GM21786 (cell line): ENCODE data around the gene CCDC177.
A peak's percentile ranks its signal among the peaks of the same experiment; 100 is the strongest.

ENCODE experiments used
- ATAC-seq: cut with Tn5 transposase; IDR thresholded peaks from one replicate; pipeline ENCODE4 v1.9.1; 2021; ENCODE audit not compliant: unreplicated experiment

CCDC177 gene

GRCh38 chr14:69574263-69574953 lies at the start of gene CCDC177:
TSS of gene CCDC177 (minus strand) at chr14:69574871. CDS start at chr14:69573622, 1,249 bp downstream.
- no peak for ATAC-seq

GRCh38 chr14:69624136-69624535 lies 49.5 kb upstream of the CCDC177 start:
- no peak for ATAC-seq

GRCh38 chr14:69620981-69621380 lies 46.3 kb upstream of the CCDC177 start:
- no peak for ATAC-seq

- no peak for ATAC-seq
These were observed 45.5 kb upstream of the CCDC177 start for GRCh38 chr14:69620211-69620611.

GRCh38 chr14:69619012-69619411 lies 44.3 kb upstream of the CCDC177 start:
- no peak for ATAC-seq

GRCh38 chr14:69617796-69618195 lies 43.1 kb upstream of the CCDC177 start:
- no peak for ATAC-seq

- no peak for ATAC-seq
These were observed 41.7 kb upstream of the CCDC177 start for GRCh38 chr14:69616408-69616773.

GRCh38 chr14:69615496-69616407 lies 41.1 kb upstream of the CCDC177 start:
- ATAC-seq, result peak; percentile 58

GRCh38 chr14:69615121-69615495 lies 40.4 kb upstream of the CCDC177 start:
- ATAC-seq, result peak; percentile 0

- no peak for ATAC-seq
These were observed 39.9 kb upstream of the CCDC177 start for GRCh38 chr14:69614592-69614991.

- no peak for ATAC-seq
These were observed 38.8 kb upstream of the CCDC177 start for GRCh38 chr14:69613312-69614073.

- ATAC-seq, result no peak
These were observed 38.1 kb upstream of the CCDC177 start for GRCh38 chr14:69612783-69613130.

GRCh38 chr14:69612014-69612782 lies 37.5 kb upstream of the CCDC177 start:
- ATAC-seq, result no peak

GRCh38 chr14:69611172-69612013 lies 36.7 kb upstream of the CCDC177 start, which contains the start of gene SUSD6:
TSS of gene SUSD6 (plus strand) at chr14:69611596. CDS start at chr14:69658593, 46,997 bp downstream.
- ATAC-seq, result peak; percentile 39

- no peak for ATAC-seq
These were observed 36.2 kb upstream of the CCDC177 start for GRCh38 chr14:69610874-69611171.

- no peak for ATAC-seq
These were observed 35.6 kb upstream of the CCDC177 start for GRCh38 chr14:69610020-69610873.

- ATAC-seq, result no peak
These were observed 31.9 kb upstream of the CCDC177 start for GRCh38 chr14:69606258-69607184.

GRCh38 chr14:69605738-69606137 lies 31.1 kb upstream of the CCDC177 start:
- no peak for ATAC-seq
